Measurements from ENCODE around the gene DPH5. TPM values are rescaled to one million over a fixed set of nuclear protein-coding genes. Genes with fewer than 3 reads are reported as not detected.
"Not testable (repeated sequence)": the region's sequence is repeated elsewhere in the genome, so short reads cannot be mapped to it uniquely, and the experiment has no call there.

DPH5 gene
- polyA plus RNA-seq, 12 donors, result 34.7 to 68.3 (median 60.3) TPM; not detected in 1

- DNase-seq, result not testable (repeated sequence)
Measured at GRCh38 chr1:100947816-100948215, 77.8 kb downstream of the DPH5 start.

- not testable (repeated sequence) for DNase-seq
Measured at GRCh38 chr1:100946064-100946463, 79.5 kb downstream of the DPH5 start.

- no peak for DNase-seq
Measured at GRCh38 chr1:100943533-100943932, 82.1 kb downstream of the DPH5 start.

GRCh38 chr1:100942304-100943046, 83.1 kb downstream of the DPH5 start:
- DNase-seq, result no peak

- DNase-seq, result no peak
Measured at GRCh38 chr1:100941580-100942216, 83.9 kb downstream of the DPH5 start.

GRCh38 chr1:100941098-100941527, 84.5 kb downstream of the DPH5 start:
- no peak for DNase-seq

Other genes with a start within 250 kb of the DPH5 start
- gene EXTL2, start 130.9 kb downstream of the DPH5 start, polyA plus RNA-seq (ENCODE audit: insufficient read length in 12 of 12), result 10 to 100 TPM in 11 of 12 donors, not detected in 1; 25.9 to 53.2 (median 42.0) TPM
- gene SLC30A7, start 129.7 kb downstream of the DPH5 start, polyA plus RNA-seq (ENCODE audit: insufficient read length in 12 of 12), result 10 to 100 TPM in 11 of 12 donors, 1 to 10 TPM in 1; 8.6 to 69.7 (median 11.7) TPM
- 10 to 100 TPM in 11 of 12 donors, not detected in 1; 11.1 to 23.8 (median 14.3) TPM for gene S1PR1, start 211.2 kb upstream of the DPH5 start, polyA plus RNA-seq (ENCODE audit: insufficient read length in 12 of 12)